ENCODE results near the gene HOXA5.

Gene HOXA5

DNA sequence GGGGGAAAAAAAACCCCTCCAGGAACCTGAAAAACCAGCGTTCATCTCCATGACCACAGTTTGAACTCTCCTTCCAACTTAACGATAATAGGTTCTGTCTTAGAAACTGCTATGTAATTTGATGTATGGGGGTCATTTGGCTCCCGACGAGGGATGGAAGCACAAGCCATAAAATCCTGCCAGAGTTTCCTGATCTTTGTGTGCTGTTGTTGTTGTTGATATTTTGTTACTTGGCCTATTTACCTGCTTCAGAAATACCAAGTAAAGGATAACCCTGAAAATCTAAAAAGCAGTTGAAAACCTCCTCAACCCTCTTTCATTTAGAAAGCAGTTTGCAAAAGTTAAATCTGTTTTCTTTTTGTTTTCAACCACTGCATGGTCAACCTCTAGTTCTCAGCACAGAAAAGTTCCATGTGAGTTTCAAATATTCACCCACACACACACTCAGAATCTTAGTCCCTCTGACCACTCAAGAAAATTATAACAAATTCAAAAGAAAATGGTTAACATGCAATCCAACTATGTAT, 31.7 kb downstream of the HOXA5 start:
- peaks cover 4% of the 10 kb centered on the region for H3K27me3 Mint-ChIP-seq (ENCODE audit: low read depth, poor library complexity)
- H3K27ac Mint-ChIP-seq: peak overlapping the region; percentile 100
- DNase-seq: no peak
- no peak for TF ChIP-seq CTCF (IDR thresholded peaks at IDR 0.05)
- H3K36me3 Mint-ChIP-seq (ENCODE audit: low read depth): peaks cover 53% of the 10 kb centered on the region
- peaks cover 56% of the 10 kb centered on the region for H3K4me1 Mint-ChIP-seq
- no peaks in the 10 kb centered on the region for H3K9me3 Mint-ChIP-seq
- peak overlapping the region; percentile 99 for H3K4me3 Mint-ChIP-seq

- Mint-ChIP-seq H3K4me3 (peak overlapping the region; percentile 99), H3K27ac (peak overlapping the region; percentile 100), H3K9me3 (no peaks in the 10 kb centered on the region), H3K36me3 (ENCODE audit: low read depth) (peaks cover 49% of the 10 kb centered on the region), H3K4me1 (peaks cover 59% of the 10 kb centered on the region), H3K27me3 (ENCODE audit: low read depth, poor library complexity) (peaks cover 4% of the 10 kb centered on the region)
- TF ChIP-seq CTCF (IDR thresholded peaks at IDR 0.05): no peak
- DNase-seq: no peak
These were observed 32.3 kb downstream of the HOXA5 start for GRCh38 chr7:27111042-27111750.

DNA sequence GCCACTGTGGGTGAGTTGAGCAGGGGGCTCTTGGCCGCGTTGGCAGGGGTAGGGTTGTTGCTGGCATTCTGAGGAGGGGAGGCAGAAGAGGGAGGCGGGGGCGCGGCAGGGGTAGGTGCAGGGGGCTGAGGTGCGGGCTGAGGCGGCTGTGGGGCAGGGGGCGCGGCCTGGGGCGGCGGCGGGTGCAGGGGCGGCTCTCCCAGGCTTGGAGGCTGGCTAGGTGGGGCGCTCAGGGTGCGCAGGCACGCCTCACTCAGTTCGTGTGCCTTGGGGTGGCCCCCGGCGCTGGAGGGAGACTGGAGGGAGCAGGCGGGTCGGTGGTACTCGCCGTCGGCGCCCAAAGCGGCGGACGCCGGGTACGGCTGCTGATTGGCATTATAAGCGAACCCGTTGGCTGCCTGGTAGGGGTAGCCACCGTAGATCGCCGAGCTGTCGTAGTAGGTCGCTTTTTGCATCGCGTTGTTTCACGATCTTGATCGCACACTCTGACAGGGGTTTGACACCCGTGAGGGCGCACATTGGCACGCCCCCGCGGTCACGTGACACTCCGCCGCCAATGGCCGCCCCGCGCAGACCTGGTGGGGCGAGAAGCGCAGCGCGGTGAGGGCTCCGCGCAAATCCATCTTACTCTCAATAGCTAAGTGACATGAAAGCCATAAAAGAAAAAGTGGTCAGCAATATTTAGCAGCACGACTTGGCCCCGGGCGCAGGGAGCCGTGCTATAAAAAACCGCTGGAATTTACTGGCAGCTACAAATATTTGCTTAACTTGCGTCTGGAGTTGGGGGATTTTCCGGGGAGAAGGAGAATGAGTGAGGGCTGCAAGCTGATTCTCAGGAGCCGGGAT, 33.1 kb downstream of the HOXA5 start:
- Mint-ChIP-seq H3K36me3 (ENCODE audit: low read depth) (peaks cover 49% of the 10 kb centered on the region), H3K27me3 (ENCODE audit: low read depth, poor library complexity) (peaks cover 4% of the 10 kb centered on the region)

GRCh38 chr7:27109466-27110185, 33.9 kb downstream of the HOXA5 start:
- H3K9me3 Mint-ChIP-seq: no peaks in the 10 kb centered on the region
- H3K4me1 Mint-ChIP-seq: peaks cover 75% of the 10 kb centered on the region
- peak overlapping the region; percentile 100 for H3K27ac Mint-ChIP-seq
- no peak for TF ChIP-seq CTCF (IDR thresholded peaks at IDR 0.05)
- no peak for DNase-seq
- H3K4me3 Mint-ChIP-seq: peak overlapping the region; percentile 99
- H3K36me3 Mint-ChIP-seq (ENCODE audit: low read depth): peaks cover 43% of the 10 kb centered on the region
- H3K27me3 Mint-ChIP-seq (ENCODE audit: low read depth, poor library complexity): peaks cover 4% of the 10 kb centered on the region

More for the DNA sequence above, 33.1 kb downstream of the HOXA5 start:
- Mint-ChIP-seq H3K4me3 (peak overlapping the region; percentile 99), H3K4me1 (peaks cover 67% of the 10 kb centered on the region), H3K9me3 (no peaks in the 10 kb centered on the region), H3K27ac (peak overlapping the region; percentile 100)
- peak; percentile 96 for DNase-seq
- no peak for TF ChIP-seq CTCF (IDR thresholded peaks at IDR 0.05)

DNA sequence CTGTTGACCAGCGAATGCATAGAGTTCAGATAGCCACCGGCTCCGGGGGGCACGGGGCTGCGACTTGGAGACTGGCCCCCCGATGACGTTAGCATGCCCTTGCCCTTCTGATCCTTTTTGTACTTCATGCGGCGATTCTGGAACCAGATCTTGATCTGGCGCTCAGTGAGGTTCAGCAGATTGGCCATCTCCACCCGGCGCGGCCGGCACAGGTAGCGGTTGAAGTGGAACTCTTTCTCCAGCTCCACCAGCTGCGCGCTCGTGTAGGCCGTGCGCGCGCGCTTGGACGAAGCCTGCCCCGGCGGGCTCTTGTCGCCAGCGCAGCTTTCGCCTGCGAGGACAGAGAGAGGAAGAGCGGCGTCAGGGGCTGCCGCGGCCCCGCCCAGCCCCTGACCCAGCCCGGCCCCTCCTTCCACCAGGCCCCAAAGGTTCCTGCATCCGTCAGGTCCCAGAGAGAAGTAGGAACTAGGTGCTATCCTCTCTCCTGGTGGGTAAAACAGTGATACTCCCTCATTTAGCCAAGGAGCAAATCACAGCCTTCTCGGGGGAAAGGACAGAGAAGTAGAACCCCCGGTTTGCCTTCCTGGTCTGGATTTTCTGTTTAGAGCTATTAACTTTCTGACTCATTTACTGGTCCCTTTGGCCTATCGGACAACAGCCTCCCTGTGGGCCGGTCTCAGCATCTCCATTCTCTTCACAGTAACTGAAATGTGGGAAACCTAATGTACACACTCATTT, 34.9 kb downstream of the HOXA5 start:
- peak overlapping the region; percentile 99 for H3K4me3 Mint-ChIP-seq
- TF ChIP-seq CTCF (IDR thresholded peaks at IDR 0.05): no peak
- H3K27me3 Mint-ChIP-seq (ENCODE audit: low read depth, poor library complexity): no peaks in the 10 kb centered on the region
- peak; percentile 78 for DNase-seq
- peaks cover 43% of the 10 kb centered on the region for H3K36me3 Mint-ChIP-seq (ENCODE audit: low read depth)
- no peaks in the 10 kb centered on the region for H3K9me3 Mint-ChIP-seq
- peaks cover 82% of the 10 kb centered on the region for H3K4me1 Mint-ChIP-seq
- H3K27ac Mint-ChIP-seq: peak overlapping the region; percentile 100

Measured in nephron progenitor cell (in vitro differentiated cells).